Measurements from ENCODE around the gene GRIN3B.

Gene GRIN3B

GRCh38 chr19:1009981-1010538, 9.8 kb downstream of the GRIN3B start:
- Histone ChIP-seq H3K36me3 (ENCODE audit: insufficient read depth, low read length) (peaks cover 44% of the 10 kb centered on the region), H3K4me1 (ENCODE audit: insufficient read depth, low read length) (no peaks in the 10 kb centered on the region), H3K4me3 (ENCODE audit: low read length) (no peak overlapping the region), H3K9me3 (ENCODE audit: low read length) (no peaks in the 10 kb centered on the region), H2AFZ (ENCODE audit: low read depth, low read length) (no peak overlapping the region), H3K27me3 (ENCODE audit: insufficient read depth, low read length) (no peaks in the 10 kb centered on the region)

DNA sequence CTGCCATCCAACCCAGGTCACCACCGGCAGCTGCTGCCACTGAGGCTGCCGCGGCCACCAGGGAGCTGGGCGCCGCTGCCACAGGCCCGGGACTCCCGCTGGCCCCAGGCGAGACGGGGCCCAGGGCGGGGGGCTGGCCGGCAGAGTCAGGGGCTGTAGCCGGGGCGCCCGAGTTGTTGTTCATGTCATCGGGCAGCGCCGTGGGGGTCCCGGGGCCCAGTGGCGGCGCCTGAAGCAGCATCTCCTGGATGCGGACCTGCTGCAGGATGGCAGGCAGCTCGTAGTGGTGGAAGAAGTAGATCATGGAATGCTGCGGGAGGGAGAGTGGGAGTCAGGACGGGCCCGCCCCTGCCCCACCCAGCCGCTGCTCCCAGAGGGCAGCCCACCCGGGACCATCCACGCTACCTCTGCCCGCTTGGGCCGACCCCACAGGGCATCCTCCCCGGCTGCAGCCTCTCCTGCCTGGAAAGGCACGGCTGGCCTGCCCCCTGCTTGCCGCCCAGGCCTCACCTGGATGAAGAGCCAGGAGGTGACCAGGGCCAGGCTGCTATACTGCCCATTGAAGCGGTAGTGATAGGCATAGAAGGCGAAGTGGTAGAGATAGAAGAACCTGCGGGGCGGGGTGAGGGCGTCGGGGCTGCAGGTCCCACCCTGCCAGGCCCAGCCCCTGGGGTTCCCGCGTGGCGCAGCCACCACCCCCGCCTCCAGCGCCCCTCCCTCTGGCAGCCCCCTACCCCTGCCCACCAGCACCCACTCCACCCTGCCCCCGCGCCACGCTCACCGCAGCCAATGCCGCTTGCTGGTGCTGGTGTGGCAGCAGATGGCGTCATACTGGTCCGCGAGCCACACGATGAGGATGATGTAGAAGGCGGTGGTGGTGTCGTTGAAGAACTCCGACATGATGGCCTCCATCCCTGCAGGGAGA, 10.6 kb downstream of the GRIN3B start:
- H3K4me1 ChIP-seq (ENCODE audit: insufficient read depth, low read length) = peaks cover 5% of the 10 kb centered on the region
- no peak overlapping the region for H2AFZ ChIP-seq (ENCODE audit: low read depth, low read length)
- no peaks in the 10 kb centered on the region for H3K9me3 ChIP-seq (ENCODE audit: low read length)
- H3K27me3 ChIP-seq (ENCODE audit: insufficient read depth, low read length) = no peaks in the 10 kb centered on the region
- H3K4me3 ChIP-seq (ENCODE audit: low read length) = no peak overlapping the region
- H3K36me3 ChIP-seq (ENCODE audit: insufficient read depth, low read length) = peaks cover 44% of the 10 kb centered on the region

DNA sequence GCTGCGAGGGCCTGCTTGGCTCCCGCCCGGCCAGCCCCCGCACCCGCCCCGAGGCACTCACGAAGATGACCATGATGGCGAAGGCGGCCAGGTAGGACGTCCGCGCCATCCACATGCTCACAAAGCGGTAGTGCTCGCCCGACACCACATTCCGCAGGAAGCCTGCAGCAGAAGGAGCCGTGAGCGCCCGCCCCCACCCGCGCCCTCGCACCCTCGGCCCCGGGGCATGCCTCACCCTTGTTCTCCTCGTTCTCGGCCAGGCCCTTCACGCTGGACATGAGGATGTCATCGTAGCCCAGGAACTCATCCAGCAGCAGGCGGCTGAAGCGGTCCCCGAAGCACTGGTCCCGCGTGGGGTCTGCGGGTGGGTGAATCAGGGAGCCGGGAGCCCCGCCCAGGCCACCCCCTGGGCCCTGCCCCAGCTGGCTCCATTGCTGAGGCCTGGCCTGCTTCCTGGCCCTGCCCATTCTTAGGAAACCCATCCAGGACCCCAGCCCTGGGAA, 11.7 kb downstream of the GRIN3B start:
- peaks cover 15% of the 10 kb centered on the region for H3K4me1 ChIP-seq (ENCODE audit: insufficient read depth, low read length)
- no peaks in the 10 kb centered on the region for H3K9me3 ChIP-seq (ENCODE audit: low read length)
- H3K36me3 ChIP-seq (ENCODE audit: insufficient read depth, low read length) = peaks cover 44% of the 10 kb centered on the region
- no peak overlapping the region for H3K4me3 ChIP-seq (ENCODE audit: low read length)
- no peak overlapping the region for H2AFZ ChIP-seq (ENCODE audit: low read depth, low read length)
- no peaks in the 10 kb centered on the region for H3K27me3 ChIP-seq (ENCODE audit: insufficient read depth, low read length)

DNA sequence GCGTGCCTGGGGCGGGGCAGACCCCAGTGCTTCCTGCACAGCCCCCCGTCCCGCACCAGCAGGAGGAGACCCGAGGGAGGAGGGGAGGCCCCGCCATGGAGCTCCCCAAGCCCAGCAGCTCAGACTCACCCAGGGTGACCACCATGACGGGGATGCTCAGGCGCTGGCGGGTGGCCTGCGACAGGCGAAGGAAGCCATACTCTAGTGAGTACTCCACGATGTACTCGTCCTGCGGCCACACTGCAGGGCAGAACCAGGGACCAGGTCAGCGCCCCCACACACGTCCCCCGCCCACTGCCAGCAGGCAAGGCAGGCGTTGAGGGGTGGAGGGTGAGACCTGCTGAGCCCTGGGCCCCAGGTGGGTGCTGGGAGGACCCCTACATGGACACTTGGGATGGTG, 12.1 kb downstream of the GRIN3B start:
- peaks cover 44% of the 10 kb centered on the region for H3K36me3 ChIP-seq (ENCODE audit: insufficient read depth, low read length)

GRCh38 chr19:1013218-1013617, 13.0 kb downstream of the GRIN3B start:
- Histone ChIP-seq H3K27me3 (ENCODE audit: insufficient read depth, low read length) (no peaks in the 10 kb centered on the region), H3K36me3 (ENCODE audit: insufficient read depth, low read length) (peaks cover 48% of the 10 kb centered on the region), H3K4me1 (ENCODE audit: insufficient read depth, low read length) (peaks cover 28% of the 10 kb centered on the region), H3K4me3 (ENCODE audit: low read length) (no peak overlapping the region), H3K9me3 (ENCODE audit: low read length) (no peaks in the 10 kb centered on the region), H2AFZ (ENCODE audit: low read depth, low read length) (no peak overlapping the region)

More for the DNA sequence above, 12.1 kb downstream of the GRIN3B start:
- H3K27me3 ChIP-seq (ENCODE audit: insufficient read depth, low read length) = no peaks in the 10 kb centered on the region
- no peaks in the 10 kb centered on the region for H3K9me3 ChIP-seq (ENCODE audit: low read length)
- H2AFZ ChIP-seq (ENCODE audit: low read depth, low read length) = no peak overlapping the region
- H3K4me1 ChIP-seq (ENCODE audit: insufficient read depth, low read length) = peaks cover 19% of the 10 kb centered on the region
- no peak overlapping the region for H3K4me3 ChIP-seq (ENCODE audit: low read length)

DNA sequence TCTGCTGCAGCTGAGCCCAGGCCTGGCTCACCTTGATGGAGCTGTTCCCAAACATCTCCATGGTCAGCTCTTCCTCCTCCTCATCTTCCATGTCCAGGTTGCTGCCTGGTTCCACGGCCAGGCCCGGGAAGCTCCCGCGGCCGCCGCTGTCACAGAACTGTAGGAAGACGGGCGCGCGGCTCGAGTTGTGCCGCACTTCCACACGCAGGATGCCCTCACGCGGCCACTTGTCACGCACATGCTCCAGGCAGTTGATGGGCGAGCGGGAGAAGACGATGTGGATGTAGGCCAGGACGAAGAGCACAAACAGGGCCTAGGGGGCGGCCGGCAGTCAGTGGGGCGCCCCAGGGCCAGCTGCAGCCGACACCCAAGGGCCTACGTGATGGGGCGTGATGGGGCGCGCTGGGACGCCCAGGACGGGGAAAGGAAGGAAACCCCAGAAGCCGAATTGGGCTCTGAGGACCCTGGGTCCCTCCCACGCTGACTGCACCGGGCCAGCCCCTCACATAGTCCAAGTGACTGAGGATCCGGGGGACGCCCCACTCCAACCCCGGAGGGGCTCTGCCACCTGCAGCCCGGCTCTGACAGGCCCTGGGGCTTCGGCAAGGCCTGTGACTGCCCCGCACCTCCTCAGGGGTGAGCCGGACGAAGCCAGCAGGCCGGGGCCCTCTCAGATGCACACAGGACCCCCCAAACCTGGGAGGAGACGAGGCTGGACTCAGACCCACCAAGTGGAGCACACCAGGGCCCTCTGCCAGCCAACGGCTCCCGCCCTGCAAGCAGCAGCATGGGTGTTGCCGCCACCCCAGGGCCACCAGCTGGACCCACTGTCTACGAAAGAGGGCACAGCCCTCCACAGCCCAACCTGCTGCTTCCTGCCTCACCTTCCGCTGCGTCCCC, 14.2 kb downstream of the GRIN3B start:
- no peak overlapping the region for H2AFZ ChIP-seq (ENCODE audit: low read depth, low read length)
- no peaks in the 10 kb centered on the region for H3K27me3 ChIP-seq (ENCODE audit: insufficient read depth, low read length)
- peaks cover 47% of the 10 kb centered on the region for H3K36me3 ChIP-seq (ENCODE audit: insufficient read depth, low read length)
- H3K4me1 ChIP-seq (ENCODE audit: insufficient read depth, low read length) = peaks cover 35% of the 10 kb centered on the region
- H3K9me3 ChIP-seq (ENCODE audit: low read length) = no peaks in the 10 kb centered on the region
- no peak overlapping the region for H3K4me3 ChIP-seq (ENCODE audit: low read length)

DNA sequence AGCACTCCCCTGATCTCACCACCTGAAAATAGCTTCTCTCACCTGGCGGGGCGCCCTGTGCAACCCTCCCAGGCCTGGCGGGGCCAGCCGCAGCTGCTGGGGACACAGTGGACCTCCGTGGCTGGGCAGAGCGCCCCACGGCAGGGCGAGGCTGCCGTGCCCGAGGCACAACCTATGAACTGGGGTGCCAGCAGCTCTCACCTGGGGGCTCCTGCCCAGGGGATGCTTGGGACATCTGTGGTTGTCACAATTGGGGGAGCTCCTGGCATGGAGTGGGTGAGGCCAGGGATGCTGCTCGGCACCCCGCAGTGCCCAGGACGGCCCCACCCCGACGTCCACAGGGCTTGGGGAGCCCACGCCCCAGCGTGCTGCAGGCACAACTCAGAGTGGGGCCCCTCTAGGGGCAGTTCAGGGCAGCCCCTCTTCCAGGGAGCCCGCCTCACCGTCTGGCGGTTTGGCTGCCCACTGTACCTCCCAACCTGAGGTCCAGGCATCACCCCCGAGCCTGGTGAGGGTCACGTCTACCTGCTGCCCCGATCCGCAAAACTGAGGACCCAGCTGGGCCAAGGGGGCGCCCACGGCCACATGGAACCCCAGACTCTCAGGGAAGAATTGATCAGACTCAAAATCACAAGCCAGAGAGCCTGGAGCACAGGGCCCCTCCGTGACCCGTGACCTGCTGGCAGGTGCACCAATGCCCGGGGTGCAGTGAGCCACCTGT, 15.0 kb downstream of the GRIN3B start:
- Histone ChIP-seq H3K9me3 (ENCODE audit: low read length) (no peaks in the 10 kb centered on the region), H3K4me3 (ENCODE audit: low read length) (no peak overlapping the region), H3K4me1 (ENCODE audit: insufficient read depth, low read length) (peaks cover 43% of the 10 kb centered on the region), H3K27me3 (ENCODE audit: insufficient read depth, low read length) (no peaks in the 10 kb centered on the region), H2AFZ (ENCODE audit: low read depth, low read length) (no peak overlapping the region), H3K36me3 (ENCODE audit: insufficient read depth, low read length) (peaks cover 40% of the 10 kb centered on the region)

GRCh38 chr19:1015782-1016646, 15.8 kb downstream of the GRIN3B start:
- H2AFZ ChIP-seq (ENCODE audit: low read depth, low read length) = no peak overlapping the region
- H3K4me1 ChIP-seq (ENCODE audit: insufficient read depth, low read length) = peaks cover 43% of the 10 kb centered on the region
- no peaks in the 10 kb centered on the region for H3K27me3 ChIP-seq (ENCODE audit: insufficient read depth, low read length)
- no peaks in the 10 kb centered on the region for H3K9me3 ChIP-seq (ENCODE audit: low read length)
- H3K4me3 ChIP-seq (ENCODE audit: low read length) = no peak overlapping the region
- H3K36me3 ChIP-seq (ENCODE audit: insufficient read depth, low read length) = peaks cover 38% of the 10 kb centered on the region

GRCh38 chr19:1016647-1017114, 16.5 kb downstream of the GRIN3B start:
- no peaks in the 10 kb centered on the region for H3K27me3 ChIP-seq (ENCODE audit: insufficient read depth, low read length)
- no peak overlapping the region for H3K4me3 ChIP-seq (ENCODE audit: low read length)
- H3K36me3 ChIP-seq (ENCODE audit: insufficient read depth, low read length) = peaks cover 32% of the 10 kb centered on the region
- H3K9me3 ChIP-seq (ENCODE audit: low read length) = no peaks in the 10 kb centered on the region
- peaks cover 43% of the 10 kb centered on the region for H3K4me1 ChIP-seq (ENCODE audit: insufficient read depth, low read length)
- no peak overlapping the region for H2AFZ ChIP-seq (ENCODE audit: low read depth, low read length)

GRCh38 chr19:1017115-1017905, 17.1 kb downstream of the GRIN3B start:
- H2AFZ ChIP-seq (ENCODE audit: low read depth, low read length) = no peak overlapping the region
- no peaks in the 10 kb centered on the region for H3K27me3 ChIP-seq (ENCODE audit: insufficient read depth, low read length)
- no peaks in the 10 kb centered on the region for H3K9me3 ChIP-seq (ENCODE audit: low read length)
- H3K4me3 ChIP-seq (ENCODE audit: low read length) = no peak overlapping the region
- H3K36me3 ChIP-seq (ENCODE audit: insufficient read depth, low read length) = peaks cover 26% of the 10 kb centered on the region
- H3K4me1 ChIP-seq (ENCODE audit: insufficient read depth, low read length) = peaks cover 43% of the 10 kb centered on the region

DNA sequence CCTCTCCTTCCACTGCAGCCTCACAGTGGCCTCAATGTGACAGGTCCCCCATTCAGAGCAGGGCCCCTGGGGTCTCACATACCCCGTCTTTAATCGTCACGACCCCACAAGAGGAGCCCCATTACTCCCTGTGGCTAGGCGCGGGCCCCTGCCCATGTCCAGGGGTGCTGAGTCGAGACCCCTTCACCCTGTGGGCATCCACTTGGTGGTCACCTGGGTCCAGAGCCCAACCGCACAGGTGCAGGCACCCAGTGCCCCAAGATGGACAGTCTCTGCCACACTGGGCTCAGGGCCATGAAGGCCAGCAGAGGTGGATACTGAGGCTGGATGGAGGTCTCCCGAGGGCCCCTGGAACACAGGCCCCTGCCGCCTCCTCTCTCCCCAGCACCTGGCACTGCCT, 17.7 kb downstream of the GRIN3B start:
- Histone ChIP-seq H2AFZ (ENCODE audit: low read depth, low read length) (no peak overlapping the region), H3K27me3 (ENCODE audit: insufficient read depth, low read length) (no peaks in the 10 kb centered on the region)

More for the DNA sequence above, 17.7 kb downstream of the GRIN3B start:
- Histone ChIP-seq H3K4me3 (ENCODE audit: low read length) (no peak overlapping the region), H3K9me3 (ENCODE audit: low read length) (no peaks in the 10 kb centered on the region), H3K4me1 (ENCODE audit: insufficient read depth, low read length) (peaks cover 43% of the 10 kb centered on the region), H3K36me3 (ENCODE audit: insufficient read depth, low read length) (peaks cover 21% of the 10 kb centered on the region)

Measured in neuron (in vitro differentiated cells).